HG02884 (cell line): ENCODE results near the gene SERPINA12.

Experiments
- ATAC-seq: cut with Tn5 transposase; IDR thresholded peaks from one replicate; pipeline ENCODE4 v1.9.1; 2021; ENCODE audit warnings: mild to moderate bottlenecking, moderate library complexity; ENCODE audit not compliant: unreplicated experiment

Gene SERPINA12

DNA sequence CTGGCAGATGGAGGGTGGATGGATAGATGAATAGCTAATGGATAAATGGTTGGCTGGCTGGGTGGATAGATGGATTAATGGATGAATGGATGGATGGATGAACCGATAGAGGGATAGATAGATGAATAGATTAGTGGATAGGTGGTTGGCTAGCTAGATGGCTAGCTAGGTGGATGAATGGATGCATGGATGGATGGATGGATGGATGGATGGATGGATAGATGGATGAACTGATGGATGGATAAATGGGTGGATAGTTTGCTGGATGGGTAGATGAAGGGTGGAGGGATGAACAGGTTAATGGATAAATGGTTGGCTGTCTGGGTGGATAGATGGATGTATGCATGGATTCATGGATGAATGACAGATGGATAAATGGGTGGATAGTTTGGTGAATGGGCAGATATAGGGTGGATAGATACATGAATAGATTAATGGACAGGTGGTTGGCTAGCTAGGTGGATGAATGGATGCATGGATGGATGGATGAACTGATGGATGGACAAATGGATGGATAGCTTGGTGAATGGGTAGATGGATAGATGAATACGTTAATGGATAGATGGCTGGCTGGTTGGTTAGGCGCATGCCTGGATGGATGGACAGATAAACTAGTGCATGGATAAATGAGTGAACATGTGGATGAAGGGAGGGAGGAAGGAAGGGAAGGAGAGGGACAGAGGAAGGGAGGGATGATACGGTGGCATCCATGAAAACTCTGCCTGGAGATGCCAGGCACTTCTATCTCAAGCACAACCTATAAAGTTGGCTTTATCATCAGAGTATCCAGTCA is 41.3 kb downstream of the SERPINA12 start:
- no peak for ATAC-seq

DNA sequence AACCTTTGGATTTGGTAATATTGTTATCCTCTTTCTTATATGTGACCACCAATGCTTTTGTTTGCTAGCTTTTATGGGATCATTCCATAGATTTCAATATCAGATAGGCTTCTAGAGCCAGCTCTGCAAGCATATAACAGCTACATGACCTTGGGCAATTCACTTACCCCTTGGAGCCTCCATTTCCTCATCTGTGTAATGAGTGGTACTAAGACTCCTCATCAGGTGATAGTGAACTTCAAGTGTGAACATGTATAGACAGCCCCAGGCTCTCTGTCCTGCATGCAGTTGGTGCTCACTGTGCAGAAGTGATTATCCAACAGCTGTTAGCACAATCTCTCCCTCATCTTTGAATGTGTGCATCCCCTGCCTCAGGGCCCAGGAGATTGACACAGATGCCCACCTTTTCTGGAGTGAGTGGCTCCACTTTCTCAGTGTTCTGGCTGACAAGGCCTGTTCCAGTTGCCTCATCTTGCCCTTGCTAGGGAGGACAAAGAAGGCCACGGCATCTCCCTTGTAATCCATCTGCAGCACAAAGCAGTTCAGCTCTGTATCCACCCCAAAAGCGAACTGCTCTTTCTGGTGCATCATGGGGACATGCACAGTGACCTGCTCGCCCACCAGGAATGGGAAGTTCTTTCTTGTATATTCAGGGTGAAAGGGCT is 42.4 kb downstream of the SERPINA12 start:
- ATAC-seq: no peak

DNA sequence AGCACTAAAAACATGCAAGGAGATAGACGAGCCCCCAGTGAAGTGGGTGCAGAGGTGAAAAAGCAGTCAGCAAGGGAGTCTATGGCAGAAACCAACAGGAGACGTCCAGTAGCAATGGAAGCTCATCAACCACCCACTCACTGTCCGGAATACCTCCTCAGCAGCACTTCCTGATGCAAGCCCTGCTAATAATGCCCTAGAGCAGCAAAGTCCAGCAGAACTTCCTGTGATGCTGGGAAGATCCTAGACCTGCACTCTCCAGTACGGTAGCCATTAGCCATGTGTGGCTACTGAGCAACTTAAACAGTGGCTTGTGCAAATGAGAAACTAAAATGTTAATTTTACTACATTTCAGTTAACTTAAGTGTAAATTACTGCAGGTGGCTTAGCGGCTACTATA is 44.2 kb downstream of the SERPINA12 start:
- ATAC-seq: no peak

DNA sequence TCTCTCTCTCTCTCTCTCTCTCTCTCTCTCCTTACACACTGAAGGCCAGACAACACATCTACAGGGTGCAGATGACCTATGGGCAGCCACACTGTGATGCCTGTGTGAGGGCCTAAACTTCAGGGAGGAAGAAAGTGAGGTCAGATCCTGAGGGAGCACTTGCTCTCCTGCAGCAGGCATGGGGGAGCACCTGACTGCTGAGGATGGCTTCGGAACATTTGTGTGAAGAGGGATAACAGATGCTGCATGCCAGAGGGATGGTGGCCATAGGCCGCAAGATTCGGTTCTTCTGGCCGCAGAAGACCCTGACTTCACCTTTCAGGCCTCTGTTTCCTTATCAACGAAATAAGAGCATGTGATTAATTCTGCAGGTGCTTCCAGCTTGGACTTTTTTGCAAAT is 45.0 kb downstream of the SERPINA12 start:
- no peak for ATAC-seq

DNA sequence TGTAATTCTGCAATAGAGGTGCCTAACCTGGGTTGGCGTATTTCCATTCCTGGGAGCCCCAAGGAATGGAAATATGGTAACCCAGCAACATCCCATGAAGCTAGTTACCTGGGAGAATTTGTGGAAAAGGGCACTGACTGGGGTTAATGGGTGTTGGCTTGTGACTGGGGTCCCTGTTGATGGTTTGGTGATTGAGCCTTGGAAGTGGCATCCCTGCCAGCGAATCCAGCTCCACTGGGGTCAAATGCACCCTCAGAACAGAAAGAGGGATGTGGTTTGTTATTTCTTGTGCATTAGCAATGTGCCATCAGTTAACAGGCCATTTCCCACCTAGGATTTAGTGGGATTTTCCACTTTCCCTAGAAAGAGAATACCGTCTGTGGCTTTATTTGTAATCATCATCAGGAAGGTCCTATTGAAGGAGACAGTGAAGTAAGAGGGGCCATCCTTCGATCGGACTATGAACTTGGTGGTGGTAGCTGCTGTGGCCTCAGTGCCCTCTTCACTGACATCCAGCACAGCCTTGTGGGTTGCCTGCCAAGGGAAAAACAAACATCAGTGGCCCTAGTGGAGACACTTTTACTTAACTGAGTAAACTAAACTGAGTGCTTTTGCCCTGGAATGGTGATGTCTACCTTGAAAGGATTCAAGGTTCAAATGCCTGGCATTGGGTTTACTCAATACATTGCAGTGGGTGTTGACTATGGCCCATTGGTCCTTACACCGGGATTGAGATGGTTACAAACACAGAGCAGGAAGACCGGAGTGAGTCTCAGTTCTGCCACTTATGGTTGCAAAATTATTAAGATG is 46.3 kb downstream of the SERPINA12 start:
- no peak for ATAC-seq

DNA sequence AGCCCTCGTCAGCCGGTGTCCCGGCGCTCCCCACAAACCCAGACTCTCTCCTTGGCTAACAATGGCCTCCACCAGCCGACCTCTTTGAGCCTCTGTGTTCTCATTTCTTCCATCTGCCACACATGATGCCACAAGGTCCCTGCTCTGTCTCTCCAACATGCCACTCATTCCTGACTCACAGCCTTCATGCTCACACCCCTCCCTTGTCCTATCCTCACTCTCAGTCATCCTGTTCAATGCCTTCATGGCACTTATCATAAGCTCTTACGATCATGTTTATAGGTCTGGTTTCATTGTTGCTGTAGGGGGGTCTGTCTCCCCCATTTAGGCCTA is 47.1 kb downstream of the SERPINA12 start:
- ATAC-seq: no peak

DNA sequence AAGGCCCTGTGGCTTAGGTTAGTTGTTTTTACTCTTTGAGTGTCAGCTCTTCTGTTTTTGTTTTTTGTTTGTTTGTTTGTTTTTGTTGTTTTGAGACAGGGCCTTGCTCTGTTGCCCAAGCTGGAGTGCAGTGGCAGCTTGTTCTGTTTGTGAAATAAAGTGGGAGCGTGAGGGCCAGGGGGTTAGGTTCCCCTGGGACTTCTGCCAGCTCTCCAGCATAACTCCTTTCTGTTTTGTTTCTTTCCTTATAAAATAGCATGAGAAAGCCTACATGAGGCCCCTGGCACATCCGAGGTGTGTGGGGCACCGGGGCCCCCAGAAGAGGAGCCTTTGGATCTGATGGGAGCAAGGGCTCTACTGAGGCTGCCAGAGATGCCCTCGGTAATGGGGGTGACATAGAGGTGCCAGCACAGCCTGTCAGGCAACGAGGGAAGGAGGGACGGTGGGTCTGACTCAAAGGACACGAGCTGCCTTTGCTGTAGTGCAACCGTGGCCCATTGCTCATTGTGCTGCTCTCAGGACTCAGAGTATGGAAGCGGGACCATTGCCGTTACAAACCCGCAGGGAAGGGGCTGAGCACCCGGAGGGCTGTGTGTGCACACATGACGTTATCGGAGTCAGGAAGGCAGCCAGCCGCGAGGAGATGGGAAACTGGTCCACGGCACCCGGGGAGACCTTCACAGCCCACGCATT is 47.6 kb downstream of the SERPINA12 start:
- ATAC-seq: no peak

DNA sequence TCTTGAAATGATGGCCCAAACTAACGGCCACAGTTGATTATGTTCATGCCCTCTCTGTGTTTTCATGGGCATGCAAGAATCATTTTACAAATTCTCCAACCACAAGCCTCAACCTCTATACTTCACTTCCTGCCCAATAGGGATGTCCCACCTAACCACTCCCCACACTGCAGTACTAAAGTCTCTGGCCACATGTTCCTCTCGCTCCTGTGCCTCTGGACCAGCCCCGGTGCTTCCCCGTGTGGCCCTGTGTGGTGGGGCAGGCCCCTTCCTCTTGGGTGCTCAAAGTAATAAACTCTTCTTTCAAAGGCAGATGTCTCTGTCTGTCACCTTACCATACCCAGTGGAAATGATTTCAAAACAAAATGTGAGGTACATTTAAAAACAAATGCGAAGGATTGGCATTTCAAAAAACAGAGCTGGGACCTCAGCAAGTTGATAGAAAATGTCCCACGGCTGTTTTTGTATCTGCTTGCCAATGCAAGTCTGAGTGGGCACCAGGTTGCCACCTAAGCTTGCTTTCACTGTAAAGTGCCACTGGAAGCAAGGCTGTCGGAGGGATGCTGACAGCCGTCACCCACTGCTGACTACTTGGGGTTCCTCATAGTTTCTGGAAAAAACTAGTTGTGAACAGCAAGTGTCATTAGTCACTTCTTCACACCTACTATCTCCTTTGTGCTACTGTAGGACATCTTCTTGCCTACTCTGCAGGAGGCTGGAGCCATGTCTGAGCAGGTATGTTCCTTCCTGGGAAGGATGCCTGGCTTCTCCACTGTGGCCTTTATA is 48.4 kb downstream of the SERPINA12 start:
- ATAC-seq: no peak

DNA sequence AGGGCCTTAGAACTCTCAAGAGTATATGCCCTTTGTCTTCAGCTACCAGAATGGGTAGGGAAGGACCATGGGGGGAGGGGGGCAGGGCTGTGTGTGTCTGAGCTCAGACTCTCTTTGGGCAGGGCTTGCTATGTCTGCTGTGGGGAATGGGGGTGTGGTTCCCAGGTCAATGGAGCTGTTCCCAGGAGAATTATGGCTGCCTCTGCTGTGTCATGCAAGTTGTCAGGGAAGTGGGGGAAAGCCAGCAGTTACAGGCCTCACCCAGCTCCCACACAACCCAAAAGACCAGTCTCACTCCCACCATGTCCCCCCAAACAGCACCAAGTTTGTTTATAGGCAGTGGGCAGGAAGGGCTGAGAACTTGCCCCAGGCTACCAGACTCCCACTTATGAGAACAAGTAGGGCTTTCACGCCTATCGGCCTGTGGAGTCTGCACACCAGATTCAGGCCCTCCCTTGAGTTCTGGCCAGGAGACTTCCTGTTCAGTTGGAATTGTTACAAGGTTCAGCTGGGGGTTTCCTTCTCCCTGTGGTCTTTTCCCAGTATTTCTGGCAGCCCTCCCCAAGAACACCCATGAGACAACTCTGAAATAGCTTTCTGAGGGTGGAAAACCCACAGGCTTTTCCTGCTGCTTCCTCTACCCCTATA is 50.6 kb downstream of the SERPINA12 start:
- no peak for ATAC-seq

DNA sequence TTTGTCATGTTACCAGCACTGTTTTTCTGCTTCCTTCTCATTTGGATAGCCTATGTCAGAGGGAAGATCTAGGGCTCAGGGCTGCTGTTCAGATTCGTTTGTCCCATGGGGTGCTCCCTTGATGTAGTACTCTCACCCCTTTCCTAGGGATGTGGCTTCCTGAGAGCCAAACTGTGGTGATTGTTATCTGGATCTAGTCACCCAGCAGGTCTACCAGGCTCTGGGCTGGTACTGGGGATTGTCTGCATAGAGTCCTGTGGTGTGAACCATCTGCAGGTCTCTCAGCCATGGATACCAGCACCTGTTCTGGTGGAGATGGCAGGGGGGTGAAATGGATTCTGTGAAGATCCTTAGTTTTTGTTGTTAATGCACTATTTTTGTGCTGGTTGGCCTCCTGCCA is 51.2 kb downstream of the SERPINA12 start:
- no peak for ATAC-seq

DNA sequence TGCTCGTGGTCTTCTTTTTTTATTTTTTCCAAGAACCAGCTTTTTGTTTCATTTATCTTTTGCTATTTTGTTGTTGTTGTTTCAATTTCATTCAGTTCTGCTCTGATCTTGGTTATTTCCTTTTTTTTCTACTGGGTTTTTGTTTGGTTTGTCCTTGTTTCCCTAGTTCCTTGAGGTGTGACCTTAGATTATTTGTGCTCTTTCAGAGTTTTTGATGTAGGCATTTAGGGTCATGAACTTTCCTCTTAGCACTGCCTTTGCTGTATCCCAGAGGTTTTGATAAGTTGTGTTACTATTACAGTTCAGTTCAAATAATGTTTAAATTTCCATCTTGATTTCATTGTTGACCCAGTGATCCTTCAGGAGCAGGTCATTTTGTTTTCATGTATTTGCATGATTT is 53.3 kb downstream of the SERPINA12 start:
- ATAC-seq: no peak

DNA sequence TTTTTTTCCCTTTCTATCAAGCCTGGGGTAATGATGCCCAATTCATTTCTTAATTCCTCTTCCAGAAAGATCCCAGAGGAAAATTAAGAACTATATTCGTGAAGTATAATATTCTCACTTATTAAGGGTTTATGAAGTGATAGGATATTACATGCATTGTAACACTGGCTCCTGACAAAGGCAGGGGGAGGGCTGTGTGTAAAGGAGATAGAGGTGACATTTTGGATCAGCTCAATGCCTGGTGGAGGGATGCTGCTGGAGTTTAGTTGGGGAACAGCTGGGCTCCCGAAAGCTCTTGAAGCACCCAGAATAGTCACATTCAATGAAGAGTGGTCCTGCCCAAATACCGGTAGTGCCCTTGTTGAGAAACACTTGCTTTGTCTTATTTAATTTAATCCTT is 57.4 kb downstream of the SERPINA12 start:
- no peak for ATAC-seq

DNA sequence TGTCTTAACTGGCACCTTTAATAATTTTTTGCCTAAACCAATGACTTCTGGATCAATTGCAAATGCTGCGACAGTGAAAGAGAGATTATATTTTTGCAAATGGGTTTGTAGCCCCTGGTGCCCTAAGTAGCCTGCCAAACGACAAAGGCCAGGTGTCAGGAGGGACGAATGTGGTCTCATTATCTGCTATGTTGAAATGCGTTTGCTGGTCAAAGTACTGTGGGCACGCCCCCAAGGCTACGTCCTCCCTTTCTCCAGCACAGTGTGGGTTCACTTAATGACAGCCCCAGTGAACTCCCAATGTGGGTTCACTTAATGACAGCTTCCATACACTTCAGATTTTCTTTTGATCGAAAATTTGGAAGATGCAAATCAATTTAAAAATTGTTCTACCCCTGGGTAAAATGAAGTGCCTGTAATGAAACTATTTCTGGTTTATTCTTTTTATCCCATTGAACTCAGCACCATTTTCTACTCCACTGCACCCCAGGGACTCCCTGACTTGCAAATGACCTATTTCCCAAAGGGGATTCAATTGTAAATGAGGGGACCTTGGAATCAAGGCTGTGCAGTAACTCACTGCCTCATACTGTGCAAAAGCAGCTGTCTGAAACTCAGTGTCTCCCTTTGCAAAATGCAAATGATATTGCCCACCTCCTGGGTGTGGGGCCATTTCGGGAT is 58.0 kb downstream of the SERPINA12 start:
- ATAC-seq: no peak

DNA sequence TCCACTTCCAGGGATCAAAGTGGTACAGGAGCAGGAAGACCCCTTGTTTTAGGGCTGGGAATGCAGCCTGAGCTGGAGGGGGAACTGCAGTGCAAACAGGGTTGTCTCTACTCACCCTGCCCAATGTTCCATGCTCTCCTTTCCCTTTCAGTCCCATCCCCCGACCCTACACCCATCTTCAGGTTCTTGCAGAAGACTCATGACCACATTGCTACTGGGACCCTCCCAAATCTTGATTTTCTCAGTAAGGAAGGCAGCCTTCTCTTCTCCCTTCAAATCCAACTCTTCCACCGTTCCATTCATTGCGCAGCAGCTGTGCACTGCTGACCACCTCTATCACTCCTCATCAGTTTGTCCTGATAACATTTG is 58.6 kb downstream of the SERPINA12 start:
- no peak for ATAC-seq

DNA sequence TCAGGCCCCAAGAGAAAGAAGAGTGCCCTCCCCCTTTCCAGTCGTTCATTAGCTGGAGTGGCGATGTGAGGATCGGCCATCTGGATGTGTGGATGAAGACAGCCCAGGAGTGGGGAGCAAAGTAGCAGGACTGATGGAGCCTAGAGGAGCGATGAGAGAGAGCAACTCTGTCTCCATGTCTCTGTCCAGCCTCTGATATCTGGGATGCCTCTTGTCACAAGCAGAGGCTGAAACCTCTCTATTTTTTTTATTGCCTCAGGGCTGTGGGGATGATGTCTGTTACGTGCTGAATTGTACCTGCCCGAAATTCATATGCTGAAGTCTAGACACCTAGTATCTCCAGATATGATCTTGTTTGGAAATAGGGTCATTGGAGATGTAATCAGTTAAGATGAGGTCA is 59.3 kb downstream of the SERPINA12 start:
- ATAC-seq: no peak

DNA sequence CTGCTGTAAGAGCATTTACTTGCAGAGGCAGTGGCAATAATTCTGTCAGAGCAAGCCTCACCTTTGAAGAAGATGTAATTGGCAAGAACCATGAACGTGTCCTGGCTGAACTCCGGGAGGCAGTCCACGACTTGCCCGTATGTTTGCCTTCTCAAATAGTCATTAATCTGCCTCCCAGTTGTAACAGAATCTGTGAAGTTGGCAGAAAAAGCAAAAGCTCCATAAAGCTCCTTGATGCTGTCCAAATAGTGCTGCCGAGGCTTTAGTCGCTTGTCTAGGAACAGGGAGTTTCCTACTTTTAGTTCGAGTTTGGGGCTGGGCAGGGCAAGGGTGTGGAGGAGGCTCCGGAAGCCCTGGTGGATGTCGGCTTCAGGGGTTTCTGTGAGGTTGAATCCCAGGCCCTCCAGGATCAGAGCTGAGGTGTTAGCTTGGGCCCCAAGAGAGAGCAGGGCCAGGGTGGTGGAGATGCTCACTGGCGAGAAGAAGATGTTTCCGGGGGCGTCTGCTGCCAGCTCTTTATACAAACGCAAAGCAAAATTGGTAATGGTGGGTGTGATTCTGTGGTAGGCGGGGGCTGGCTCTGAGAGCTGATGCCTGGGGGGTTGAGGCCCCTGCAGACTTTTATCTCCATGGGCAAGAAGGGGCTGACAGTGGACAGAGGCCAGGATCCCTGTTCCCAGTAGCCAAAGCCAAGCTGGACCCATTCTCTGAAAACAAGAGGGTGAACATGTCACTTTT is 61.0 kb downstream of the SERPINA12 start:
- no peak for ATAC-seq

DNA sequence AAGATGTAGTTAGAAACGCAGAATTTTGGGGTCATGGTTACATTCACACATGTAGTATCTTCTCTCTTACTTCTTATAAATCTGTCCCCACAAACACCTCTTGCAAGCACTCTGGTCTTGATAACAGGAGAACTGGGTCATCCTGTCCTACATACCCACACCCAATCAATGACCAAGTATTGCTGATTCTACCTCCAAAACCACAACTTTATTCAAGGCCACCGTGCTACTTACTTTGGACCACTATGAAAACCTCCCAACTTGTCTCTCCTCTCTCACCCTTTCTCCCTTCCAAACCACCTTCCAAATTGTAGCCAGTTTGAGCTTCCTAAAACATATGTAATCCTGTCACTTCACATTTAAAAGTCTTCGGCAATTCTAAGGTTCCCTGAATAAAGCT is 62.1 kb downstream of the SERPINA12 start:
- no peak for ATAC-seq

DNA sequence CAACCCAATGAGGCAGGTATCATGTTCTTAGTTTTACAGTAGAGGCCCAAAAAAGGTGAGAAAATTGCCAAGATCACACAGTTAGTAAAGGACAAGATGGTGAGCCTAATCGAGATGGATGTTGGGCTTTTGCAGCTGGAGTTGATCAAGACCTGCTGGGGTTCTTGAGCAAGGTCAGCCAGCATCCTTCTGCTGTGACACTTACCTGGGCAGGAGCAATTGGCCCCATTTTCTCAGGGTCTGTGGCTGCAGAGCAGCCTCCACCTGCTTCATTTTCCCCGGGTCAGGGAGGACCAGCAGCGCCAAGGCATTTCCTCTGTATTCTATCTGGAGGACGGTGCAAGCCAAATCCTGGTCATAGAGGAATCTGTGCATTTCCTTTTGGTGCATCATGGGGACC is 63.1 kb downstream of the SERPINA12 start:
- no peak for ATAC-seq

DNA sequence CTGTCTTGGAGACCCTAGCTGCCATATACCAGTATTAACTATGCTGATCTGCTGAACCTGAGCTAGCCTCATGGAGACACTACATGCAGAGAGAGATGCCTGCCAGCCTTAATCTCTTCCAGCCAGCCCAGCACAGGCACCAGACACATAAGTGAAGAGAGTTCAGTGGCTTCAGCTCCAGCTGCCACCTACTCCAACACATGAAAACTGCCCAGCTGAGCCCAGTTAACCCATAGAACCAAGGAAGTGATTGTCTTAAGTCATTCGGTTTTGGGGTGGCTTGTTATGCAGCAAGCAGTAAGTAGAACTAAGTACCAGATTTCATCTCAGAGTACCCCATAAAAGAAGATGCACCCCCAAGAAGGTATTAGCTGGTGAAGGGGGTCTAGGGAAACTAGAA is 64.3 kb downstream of the SERPINA12 start:
- ATAC-seq: no peak
